Peyer's patch (tissue), 4 donors: ENCODE results near the gene AGAP1. TPM values are rescaled to one million over a fixed set of nuclear protein-coding genes. Genes with fewer than 3 reads are reported as not detected.

ENCODE experiments used
- DNase-seq, 3 donors: peaks; one replicate each; pipeline ENCODE4 v3.0.0-alpha.2; 2017 to 2019
- H3K27ac ChIP-seq, 4 donors: fragments of 200-600 bp; sonication (generic); one replicate each; pipeline ENCODE4 v1.5.1; 2016 to 2019
- H3K27me3 ChIP-seq, 2 donors: fragments of 200-600 bp; sonication (generic); one replicate each; pipeline ENCODE4 v1.5.1; 2019
- H3K36me3 ChIP-seq, 3 donors: fragments of 200-600 bp; sonication (generic); one replicate each; pipeline ENCODE4 v1.5.1; 2016 to 2019
- H3K4me1 ChIP-seq, 4 donors: fragments of 200-600 bp; sonication (generic); one replicate each; pipeline ENCODE4 v1.5.1; 2016 to 2019
- H3K4me3 ChIP-seq, 4 donors: fragments of 200-600 bp; sonication (generic); 1 replicate in 3 of 4; 2 replicates in 1 of 4; pipeline ENCODE4 v1.5.1; 2016 to 2019; ENCODE audit warnings: mild to moderate bottlenecking in 1 of 4
- H3K9me3 ChIP-seq, 4 donors: fragments of 200-600 bp; sonication (generic); one replicate each; pipeline ENCODE4 v1.5.1; 2016 to 2019; ENCODE audit warnings: mild to moderate bottlenecking in 1 of 4
- CTCF ChIP-seq, 6 experiments: fragments of 450-650 bp in 4 of 6; fragments of 200-600 bp in 2 of 6; sonication (generic) in 1 of 6; IDR thresholded peaks; one replicate each; pipeline ENCODE4 v1.5.1; 2017 to 2019; ENCODE audit warnings: antibody characterized with exemption in 6 of 6, mild to moderate bottlenecking in 3 of 6, moderate library complexity in 1 of 6
- POLR2A ChIP-seq, 2 donors: fragments of 450-650 bp; IDR thresholded peaks; one replicate each; pipeline ENCODE4 v1.5.1; 2017; ENCODE audit warnings: antibody characterized with exemption in 2 of 2, mild to moderate bottlenecking in 2 of 2, moderate library complexity in 2 of 2
- total RNA-seq, 4 donors: library from RNA; depleted of rRNA; stranded (reverse); fragments of >200 nt; gene quantifications; one replicate each; pipeline ENCODE4 v1.1.0, GENCODE V29; 2016

Gene AGAP1
- total RNA-seq, 4 donors from 2014 or later = 55.7 to 79.1 (median 66.9) TPM

- DNase-seq = no peak
- Histone ChIP-seq H3K9me3 (no peaks in the 10 kb centered on the region), H3K36me3 (peaks cover 0 to 28% (median 0%) of the 10 kb centered on the region in 3 donors), H3K27ac (no peak overlapping the region), H3K4me3 (no peak overlapping the region), H3K4me1 (no peaks in the 10 kb centered on the region), H3K27me3 (no peaks in the 10 kb centered on the region)
- TF ChIP-seq POLR2A (IDR thresholded peaks at IDR 0.05) (no peak), CTCF (IDR thresholded peaks at IDR 0.05) (no peak)
Observed at GRCh38 chr2:235930701-235931100, 436.9 kb downstream of the AGAP1 start.

- Histone ChIP-seq H3K9me3 (no peaks in the 10 kb centered on the region), H3K36me3 (peaks cover 0 to 28% (median 0%) of the 10 kb centered on the region in 3 donors), H3K27ac (no peak overlapping the region), H3K27me3 (no peaks in the 10 kb centered on the region), H3K4me1 (no peaks in the 10 kb centered on the region), H3K4me3 (no peak overlapping the region)
- DNase-seq = no peak
- TF ChIP-seq POLR2A (IDR thresholded peaks at IDR 0.05) (no peak), CTCF (IDR thresholded peaks at IDR 0.05) (no peak)
Observed at GRCh38 chr2:235931676-235932075, 437.8 kb downstream of the AGAP1 start.

GRCh38 chr2:235934059-235934773, 440.4 kb downstream of the AGAP1 start:
- Histone ChIP-seq H3K27ac (no peak overlapping the region), H3K9me3 (no peaks in the 10 kb centered on the region), H3K27me3 (no peaks in the 10 kb centered on the region), H3K4me3 (no peak overlapping the region), H3K4me1 (no peaks in the 10 kb centered on the region), H3K36me3 (peaks cover 0 to 28% (median 0%) of the 10 kb centered on the region in 3 donors)
- no peak for DNase-seq
- TF ChIP-seq CTCF (IDR thresholded peaks at IDR 0.05) (no peak), POLR2A (IDR thresholded peaks at IDR 0.05) (no peak)

- Histone ChIP-seq H3K4me1 (no peaks in the 10 kb centered on the region), H3K27ac (no peak overlapping the region), H3K36me3 (peaks cover 0 to 32% (median 0%) of the 10 kb centered on the region in 3 donors), H3K27me3 (no peaks in the 10 kb centered on the region), H3K4me3 (no peak overlapping the region), H3K9me3 (no peaks in the 10 kb centered on the region)
- TF ChIP-seq CTCF (IDR thresholded peaks at IDR 0.05) (no peak), POLR2A (IDR thresholded peaks at IDR 0.05) (no peak)
- no peak for DNase-seq
Observed at GRCh38 chr2:235934774-235935484, 441.1 kb downstream of the AGAP1 start.

GRCh38 chr2:235935773-235936172, 441.9 kb downstream of the AGAP1 start:
- H3K4me1 ChIP-seq = no peaks in the 10 kb centered on the region
- H3K4me3 ChIP-seq = no peak overlapping the region
- peak in 1 of 3 donors; percentile 39 for DNase-seq
- H3K27ac ChIP-seq = no peak overlapping the region
- no peaks in the 10 kb centered on the region for H3K27me3 ChIP-seq
- peaks cover 0 to 27% (median 0%) of the 10 kb centered on the region in 3 donors for H3K36me3 ChIP-seq
- TF ChIP-seq POLR2A (IDR thresholded peaks at IDR 0.05) = no peak
- H3K9me3 ChIP-seq = no peaks in the 10 kb centered on the region

- H3K4me3 ChIP-seq = no peak overlapping the region
- H3K9me3 ChIP-seq = no peaks in the 10 kb centered on the region
- H3K27ac ChIP-seq = no peak overlapping the region
- H3K36me3 ChIP-seq = peaks cover 0 to 20% (median 0%) of the 10 kb centered on the region in 3 donors
- H3K27me3 ChIP-seq = no peaks in the 10 kb centered on the region
- no peaks in the 10 kb centered on the region for H3K4me1 ChIP-seq
- peak in 1 of 3 donors; percentile 13 for DNase-seq
- TF ChIP-seq CTCF (IDR thresholded peaks at IDR 0.05) = peak in 3 of 6 experiments; percentile 6 to 19 (median 12)
- no peak for TF ChIP-seq POLR2A (IDR thresholded peaks at IDR 0.05)
Observed at GRCh38 chr2:235936493-235936892, 442.6 kb downstream of the AGAP1 start.
